Panc1 (cell line): ENCODE data around the gene UQCC3. TPM values are rescaled to one million over a fixed set of nuclear protein-coding genes. Genes with fewer than 3 reads are reported as not detected.

Experiments
- total RNA-seq: library from RNA; stranded (reverse); gene quantifications from one replicate; pipeline ENCODE4 v1.2.1, GENCODE V29; 2021; ENCODE audit not compliant: unreplicated experiment

UQCC3 gene
- total RNA-seq, 1 experiment from 2014 or later: 7.4 TPM

Other genes starting within 250 kb of the UQCC3 start
- 844 TPM for gene AHNAK, start 124.9 kb upstream of the UQCC3 start, total RNA-seq
- gene EEF1G, start 97.8 kb upstream of the UQCC3 start, total RNA-seq: 1,119 TPM
- 19.9 TPM for gene TUT1, start 80.2 kb upstream of the UQCC3 start, total RNA-seq
- 163 TPM for gene MTA2, start 69.8 kb upstream of the UQCC3 start, total RNA-seq
- gene EML3, start 58.9 kb upstream of the UQCC3 start, total RNA-seq: 88.8 TPM
- 2.7 TPM for gene ROM1, start 58.4 kb upstream of the UQCC3 start, total RNA-seq
- gene B3GAT3, start 49.7 kb upstream of the UQCC3 start, total RNA-seq: 68.2 TPM
- gene GANAB, start 25.1 kb upstream of the UQCC3 start, total RNA-seq: 415 TPM
- 22.0 TPM for gene INTS5, start 18.4 kb upstream of the UQCC3 start, total RNA-seq
- gene C11orf98, start 6.5 kb upstream of the UQCC3 start, total RNA-seq: 96.7 TPM
- 36.9 TPM for gene CSKMT, start 6.4 kb upstream of the UQCC3 start, total RNA-seq
- 15.5 TPM for gene LBHD1, start 594 bp downstream of the UQCC3 start, total RNA-seq
- gene UBXN1, start 7.4 kb downstream of the UQCC3 start, total RNA-seq: 105 TPM
- gene LRRN4CL, start 17.9 kb downstream of the UQCC3 start, total RNA-seq: 0.13 TPM
- gene BSCL2, start 35.8 kb downstream of the UQCC3 start, total RNA-seq: 82.1 TPM
- gene GNG3, start 36.0 kb downstream of the UQCC3 start, total RNA-seq: not detected
- gene HNRNPUL2, start 55.8 kb downstream of the UQCC3 start, total RNA-seq: 47.3 TPM
- gene TTC9C, start 56.8 kb downstream of the UQCC3 start, total RNA-seq: 39.4 TPM
- gene ZBTB3, start 82.5 kb downstream of the UQCC3 start, total RNA-seq: 12.9 TPM
- 114 TPM for gene POLR2G, start 89.9 kb downstream of the UQCC3 start, total RNA-seq
- 32.6 TPM for gene TAF6L, start 99.7 kb downstream of the UQCC3 start, total RNA-seq
- gene TMEM179B, start 115.7 kb downstream of the UQCC3 start, total RNA-seq: 50.9 TPM
- gene TMEM223, start 120.3 kb downstream of the UQCC3 start, total RNA-seq: 20.1 TPM
- 56.7 TPM for gene NXF1, start 133.8 kb downstream of the UQCC3 start, total RNA-seq
- gene STX5, start 160.4 kb downstream of the UQCC3 start, total RNA-seq: 31.4 TPM
- gene TEX54, start 161.2 kb downstream of the UQCC3 start, total RNA-seq: not detected
- gene WDR74, start 167.9 kb downstream of the UQCC3 start, total RNA-seq: 62.9 TPM
- 184 TPM for gene SLC3A2, start 209.2 kb downstream of the UQCC3 start, total RNA-seq
- gene CHRM1, start 249.7 kb downstream of the UQCC3 start, total RNA-seq: not detected